T follicular helper cell (primary cell): ENCODE data around the gene GLIS1.
A peak's percentile ranks its signal among the peaks of the same experiment; 100 is the strongest.

Experiments used
- DNase-seq: peaks from one replicate; pipeline ENCODE4 v3.0.0-alpha.2; 2020; ENCODE audit warnings: low read depth

GLIS1 gene

GRCh38 chr1:53593758-53594380 is 145.1 kb downstream of the GLIS1 start:
- DNase-seq, result no peak

GRCh38 chr1:53592985-53593757 is 145.8 kb downstream of the GLIS1 start:
- DNase-seq, result no peak

GRCh38 chr1:53592521-53592982 is 146.4 kb downstream of the GLIS1 start:
- DNase-seq, result no peak

GRCh38 chr1:53591924-53592323 is 147.0 kb downstream of the GLIS1 start:
- no peak for DNase-seq

- DNase-seq, result no peak
Observed at GRCh38 chr1:53590531-53591515, 148.1 kb downstream of the GLIS1 start.

GRCh38 chr1:53590104-53590503 is 148.9 kb downstream of the GLIS1 start:
- no peak for DNase-seq

- DNase-seq, result no peak
Observed at GRCh38 chr1:53589043-53589887, 149.7 kb downstream of the GLIS1 start.

GRCh38 chr1:53588053-53588779 is 150.7 kb downstream of the GLIS1 start:
- DNase-seq, result no peak

- no peak for DNase-seq
Observed at GRCh38 chr1:53587252-53587988, 151.5 kb downstream of the GLIS1 start.

- DNase-seq, result no peak
Observed at GRCh38 chr1:53586765-53587164, 152.2 kb downstream of the GLIS1 start.

- DNase-seq, result no peak
Observed at GRCh38 chr1:53585565-53585964, 153.4 kb downstream of the GLIS1 start.

- peak; percentile 5 for DNase-seq
Observed at GRCh38 chr1:53585129-53585528, 153.8 kb downstream of the GLIS1 start.

GRCh38 chr1:53584777-53585107 is 154.2 kb downstream of the GLIS1 start:
- no peak for DNase-seq

- DNase-seq, result no peak
Observed at GRCh38 chr1:53583868-53584776, 154.8 kb downstream of the GLIS1 start.

- DNase-seq, result no peak
Observed at GRCh38 chr1:53583021-53583867, 155.7 kb downstream of the GLIS1 start.

- DNase-seq, result no peak
Observed at GRCh38 chr1:53582211-53583020, 156.5 kb downstream of the GLIS1 start.

GRCh38 chr1:53581476-53581875 is 157.5 kb downstream of the GLIS1 start:
- DNase-seq, result no peak
